Liver (tissue), 9 donors: ENCODE results near the gene HS3ST3B1. TPM values are rescaled to one million over a fixed set of nuclear protein-coding genes. Genes with fewer than 3 reads are reported as not detected.

Experiments used
- DNase-seq: peaks from one replicate; pipeline ENCODE4 v3.0.0-alpha.2; 2017; ENCODE audit warnings: low spot score
- H3K27ac ChIP-seq, 2 donors: one replicate each; pipeline ENCODE4 v1.7.0; 2013; ENCODE audit warnings: inconsistent platforms in 2 of 2, low read length in 2 of 2, control low read depth in 1 of 2, low read depth in 1 of 2, mild to moderate bottlenecking in 1 of 2
- H3K27me3 ChIP-seq, 4 donors: one replicate each; pipeline versions ENCODE4 v1.6.1 to v1.7.0; 2013; ENCODE audit warnings: low read length in 3 of 4, inconsistent platforms in 1 of 4, mild to moderate bottlenecking in 1 of 4, moderate library complexity in 1 of 4; ENCODE audit not compliant: control insufficient read depth in 4 of 4, insufficient read depth in 4 of 4
- H3K36me3 ChIP-seq, 4 donors: one replicate each; pipeline versions ENCODE4 v1.6.1 to v1.7.0; 2013; ENCODE audit warnings: low read length in 3 of 4, mild to moderate bottlenecking in 3 of 4, low read depth in 1 of 4, moderate library complexity in 1 of 4; ENCODE audit not compliant: control insufficient read depth in 4 of 4, insufficient read depth in 3 of 4
- H3K4me1 ChIP-seq, 4 donors: one replicate each; pipeline versions ENCODE4 v1.6.1 to v1.7.0; 2013; ENCODE audit warnings: low read length in 3 of 4, mild to moderate bottlenecking in 3 of 4, moderate library complexity in 1 of 4; ENCODE audit not compliant: control insufficient read depth in 4 of 4, insufficient read depth in 4 of 4
- H3K4me3 ChIP-seq, 3 donors: one replicate each; pipeline versions ENCODE4 v1.6.1 to v1.7.0; 2013; ENCODE audit warnings: low read length in 3 of 3, control low read depth in 1 of 3, low read depth in 1 of 3, mild to moderate bottlenecking in 1 of 3
- H3K9ac ChIP-seq, 2 donors: one replicate each; pipeline ENCODE4 v1.7.0; 2013; ENCODE audit warnings: low read length in 2 of 2, mild to moderate bottlenecking in 2 of 2, moderate library complexity in 2 of 2, control low read depth in 1 of 2, low read depth in 1 of 2
- H3K9me3 ChIP-seq, 4 donors: one replicate each; pipeline versions ENCODE4 v1.6.1 to v1.7.0; 2013; ENCODE audit warnings: low read length in 3 of 4; ENCODE audit not compliant: control insufficient read depth in 4 of 4
- ATF3 ChIP-seq: IDR thresholded peaks from 2 replicates; pipeline ENCODE4 v1.6.1; 2016; ENCODE audit warnings: antibody characterized with exemption
- CTCF ChIP-seq: fragments of 150-350 bp; IDR thresholded peaks from 2 replicates; pipeline ENCODE4 v1.5.1; 2017; ENCODE audit warnings: improper control_type of control experiment, low read depth, low read length; ENCODE audit not compliant: missing input control
- EGR1 ChIP-seq, 2 donors: IDR thresholded peaks; 2 replicates each; pipeline ENCODE4 v1.6.1; 2016 to 2018; ENCODE audit warnings: antibody characterized with exemption in 2 of 2, low read depth in 2 of 2
- FOXA1 ChIP-seq: IDR thresholded peaks from 2 replicates; pipeline ENCODE4 v1.6.1; 2016; ENCODE audit warnings: antibody characterized with exemption
- FOXA2 ChIP-seq: IDR thresholded peaks from 2 replicates; pipeline ENCODE4 v1.6.1; 2016; ENCODE audit warnings: antibody characterized with exemption
- GABPA ChIP-seq, 2 donors: IDR thresholded peaks in 1 of 2; conservative IDR thresholded peaks in 1 of 2; 2 replicates each; pipeline ENCODE4 v1.6.1; 2016; ENCODE audit warnings: antibody characterized with exemption in 2 of 2, mild to moderate bottlenecking in 1 of 2, moderate library complexity in 1 of 2
- HNF4G ChIP-seq: IDR thresholded peaks from 2 replicates; pipeline ENCODE4 v1.6.1; 2016; ENCODE audit warnings: antibody characterized with exemption
- NR2F2 ChIP-seq: IDR thresholded peaks from 2 replicates; pipeline ENCODE4 v1.6.1; 2016; ENCODE audit warnings: antibody characterized with exemption
- RXRA ChIP-seq, 2 donors: IDR thresholded peaks; 2 replicates each; pipeline ENCODE4 v1.6.1; 2017 to 2018; ENCODE audit warnings: antibody characterized with exemption in 2 of 2, mild to moderate bottlenecking in 1 of 2
- SP1 ChIP-seq: IDR thresholded peaks from 2 replicates; pipeline ENCODE4 v1.6.1; 2018; ENCODE audit warnings: antibody characterized with exemption, mild to moderate bottlenecking
- ZBTB33 ChIP-seq: IDR thresholded peaks from 2 replicates; pipeline ENCODE4 v1.6.1; 2016; ENCODE audit warnings: antibody characterized with exemption
- WGBS: extraction: QIAGEN DNeasy Blood & Tissue Kit; methylation state at CpG from one replicate; pipeline ENCODE4 v1.1.7; 2013; 5-methylcytosine and 5-hydroxymethylcytosine counted together
- polyA plus RNA-seq, 2 donors: library from polyadenylated mRNA; stranded (reverse) in 1 of 2; unstranded in 1 of 2; fragments of 200-250 nt in 1 of 2; fragments of >200 nt in 1 of 2; fragmentation: Nextera tagmentation in 1 of 2; extraction: Ambion mirVana in 1 of 2; gene quantifications; one replicate each; pipeline versions ENCODE4 v1.2.1 to v1.2.3, GENCODE V29; 2013 to 2015
- total RNA-seq, 2 donors: library from RNA; depleted of rRNA; stranded (reverse); fragments of >200 nt; gene quantifications; one replicate each; pipeline ENCODE4 v1.2.3, GENCODE V29; 2014
- TF ChIP-seq, protein P1 (sequence below): IDR thresholded peaks from 2 replicates; pipeline ENCODE4 v1.6.1; 2016; ENCODE audit warnings: antibody characterized with exemption, mild to moderate bottlenecking
- donor health status: healthy.
- donor health status: healthy.
- donor health status: healthy.
- donor health status: healthy.
- donor health status: healthy.

Gene HS3ST3B1
- total and polyA plus RNA-seq, 4 donors: 11.9 to 33.5 (median 22.4) TPM

DNA sequence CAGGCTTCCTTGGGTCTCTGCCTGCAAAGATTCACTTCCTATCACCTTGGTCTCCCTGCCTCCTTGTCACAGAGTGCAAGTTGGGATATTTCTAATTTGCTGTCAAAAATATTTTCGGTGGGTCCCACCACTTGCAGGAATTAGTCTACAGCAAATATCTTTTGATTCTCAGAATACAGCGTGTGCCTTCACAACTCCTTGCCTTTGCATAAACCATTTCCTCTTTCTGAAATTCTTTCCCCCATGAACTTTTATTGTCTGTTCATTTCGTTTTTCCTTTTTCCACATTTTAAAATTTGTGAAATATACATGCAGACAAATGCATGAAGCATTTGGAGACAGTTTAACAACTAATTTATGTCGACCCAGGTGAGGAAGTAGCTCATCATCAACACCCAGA, 60.0 kb downstream of the HS3ST3B1 start:
- Histone ChIP-seq H3K27me3 (no peaks in the 10 kb centered on the region), H3K27ac (no peak overlapping the region), H3K4me3 (no peak overlapping the region), H3K4me1 (peaks cover 12 to 24% (median 17%) of the 10 kb centered on the region in 4 donors), H3K36me3 (no peaks in the 10 kb centered on the region), H3K9ac (no peak overlapping the region), H3K9me3 (no peaks in the 10 kb centered on the region)
- no peak for DNase-seq
- TF ChIP-seq GABPA (IDR thresholded peaks at IDR 0.05 in 1 of 2, conservative IDR thresholded peaks at IDR 0.05 in 1 of 2): no peak
- no peak for TF ChIP-seq NR2F2
- no peak for TF ChIP-seq FOXA1
- TF ChIP-seq, protein P1, sequence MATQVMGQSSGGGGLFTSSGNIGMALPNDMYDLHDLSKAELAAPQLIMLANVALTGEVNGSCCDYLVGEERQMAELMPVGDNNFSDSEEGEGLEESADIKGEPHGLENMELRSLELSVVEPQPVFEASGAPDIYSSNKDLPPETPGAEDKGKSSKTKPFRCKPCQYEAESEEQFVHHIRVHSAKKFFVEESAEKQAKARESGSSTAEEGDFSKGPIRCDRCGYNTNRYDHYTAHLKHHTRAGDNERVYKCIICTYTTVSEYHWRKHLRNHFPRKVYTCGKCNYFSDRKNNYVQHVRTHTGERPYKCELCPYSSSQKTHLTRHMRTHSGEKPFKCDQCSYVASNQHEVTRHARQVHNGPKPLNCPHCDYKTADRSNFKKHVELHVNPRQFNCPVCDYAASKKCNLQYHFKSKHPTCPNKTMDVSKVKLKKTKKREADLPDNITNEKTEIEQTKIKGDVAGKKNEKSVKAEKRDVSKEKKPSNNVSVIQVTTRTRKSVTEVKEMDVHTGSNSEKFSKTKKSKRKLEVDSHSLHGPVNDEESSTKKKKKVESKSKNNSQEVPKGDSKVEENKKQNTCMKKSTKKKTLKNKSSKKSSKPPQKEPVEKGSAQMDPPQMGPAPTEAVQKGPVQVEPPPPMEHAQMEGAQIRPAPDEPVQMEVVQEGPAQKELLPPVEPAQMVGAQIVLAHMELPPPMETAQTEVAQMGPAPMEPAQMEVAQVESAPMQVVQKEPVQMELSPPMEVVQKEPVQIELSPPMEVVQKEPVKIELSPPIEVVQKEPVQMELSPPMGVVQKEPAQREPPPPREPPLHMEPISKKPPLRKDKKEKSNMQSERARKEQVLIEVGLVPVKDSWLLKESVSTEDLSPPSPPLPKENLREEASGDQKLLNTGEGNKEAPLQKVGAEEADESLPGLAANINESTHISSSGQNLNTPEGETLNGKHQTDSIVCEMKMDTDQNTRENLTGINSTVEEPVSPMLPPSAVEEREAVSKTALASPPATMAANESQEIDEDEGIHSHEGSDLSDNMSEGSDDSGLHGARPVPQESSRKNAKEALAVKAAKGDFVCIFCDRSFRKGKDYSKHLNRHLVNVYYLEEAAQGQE: no peak
- no peak for TF ChIP-seq CTCF
- TF ChIP-seq SP1: no peak
- no peak for TF ChIP-seq EGR1 (IDR thresholded peaks at IDR 0.05; ENCODE audit: low read depth in 2 of 2)
- TF ChIP-seq FOXA2: no peak
- 77% methylated on average over 4 of the region's 4 CpGs for WGBS

GRCh38 chr17:14361470-14361869, 60.6 kb downstream of the HS3ST3B1 start:
- DNase-seq: no peak
- Histone ChIP-seq H3K4me1 (peaks cover 12 to 24% (median 17%) of the 10 kb centered on the region in 4 donors), H3K27ac (no peak overlapping the region), H3K9me3 (no peaks in the 10 kb centered on the region), H3K9ac (no peak overlapping the region), H3K36me3 (no peaks in the 10 kb centered on the region), H3K27me3 (no peaks in the 10 kb centered on the region), H3K4me3 (no peak overlapping the region)
- 86% methylated on average over 2 of the region's 2 CpGs for WGBS
- TF ChIP-seq, protein P1: no peak
- TF ChIP-seq ZBTB33 (no peak), CTCF (no peak), HNF4G (no peak), RXRA (IDR thresholded peaks at IDR 0.05) (no peak), ATF3 (no peak), EGR1 (IDR thresholded peaks at IDR 0.05; ENCODE audit: low read depth in 2 of 2) (no peak)
